WTC11 (cell line): Measurements from ENCODE around the gene INPP4A. TPM values are rescaled to one million over a fixed set of nuclear protein-coding genes. Genes with fewer than 3 reads are reported as not detected.

ENCODE experiments used
- ATAC-seq: fragments of 200-7000 bp; cut with Tn5 transposase; 2 replicates; pipeline ENCODE4 v1.10.0; 2021; ENCODE audit warnings: mild to moderate bottlenecking, moderate library complexity
- CTCF ChIA-PET: fragments of 300-600 bp; sonication (Branson Sonifier 250); formaldehyde crosslinking; loops from one replicate; lab custom pipeline; 2021; ENCODE audit warnings: antibody characterized with exemption; lab: Charles Lee
- POLR2A ChIA-PET: fragments of 350-600 bp; sonication (Branson Sonifier 250); formaldehyde crosslinking; loops from one replicate; lab custom pipeline; 2021; ENCODE audit warnings: antibody characterized with exemption; lab: Charles Lee
- DNase-seq: peaks from one replicate; pipeline ENCODE4 v3.0.0; 2021; ENCODE audit warnings: low spot score
- H3K27ac Mint-ChIP-seq: 2 replicates; pipeline ENCODE4 v1.8.0; 2021; ENCODE audit warnings: mixed read lengths
- H3K27me3 Mint-ChIP-seq: 2 replicates; pipeline ENCODE4 v1.8.0; 2021; ENCODE audit warnings: low read depth, mild to moderate bottlenecking, moderate library complexity, mixed read lengths
- H3K36me3 Mint-ChIP-seq: 2 replicates; pipeline ENCODE4 v1.8.0; 2021; ENCODE audit warnings: mixed read lengths
- H3K4me1 Mint-ChIP-seq: 2 replicates; pipeline ENCODE4 v1.8.0; 2022; ENCODE audit warnings: mixed read lengths
- H3K4me3 Mint-ChIP-seq: 2 replicates; pipeline ENCODE4 v1.8.0; 2021; ENCODE audit warnings: mild to moderate bottlenecking, moderate library complexity, mixed read lengths
- H3K9me3 Mint-ChIP-seq: 2 replicates; pipeline ENCODE4 v1.8.0; 2021; ENCODE audit warnings: mixed read lengths
- CBFB ChIP-seq: sonication (generic); formaldehyde crosslinking; IDR thresholded peaks from 2 replicates; pipeline ENCODE4 v1.8.1; 2022; ENCODE audit warnings: mild to moderate bottlenecking, low read depth, missing genetic modification reagents
- CDX4 ChIP-seq: fragments of 250-450 bp; sonication (Bioruptor Pico); IDR thresholded peaks from 2 replicates; pipeline ENCODE4 v1.9.0; 2021; ENCODE audit warnings: moderate library complexity, mild to moderate bottlenecking, inconsistent platforms, borderline replicate concordance
- CREB1 ChIP-seq: sonication (generic); formaldehyde crosslinking; IDR thresholded peaks from 2 replicates; pipeline ENCODE4 v1.8.0; 2023; ENCODE audit warnings: mild to moderate bottlenecking, missing genetic modification reagents
- CREM ChIP-seq: sonication (generic); formaldehyde crosslinking; IDR thresholded peaks from 2 replicates; pipeline ENCODE4 v1.8.1; 2022; ENCODE audit warnings: mild to moderate bottlenecking, missing genetic modification reagents, moderate library complexity
- CTCF ChIP-seq: fragments of 200-600 bp; IDR thresholded peaks from 2 replicates; pipeline ENCODE4 v1.8.0; 2022; ENCODE audit warnings: antibody characterized with exemption
- ETV6 ChIP-seq: sonication (generic); formaldehyde crosslinking; IDR thresholded peaks from 2 replicates; pipeline ENCODE4 v1.8.1; 2022; ENCODE audit warnings: mild to moderate bottlenecking, missing genetic modification reagents
- GABPB1 ChIP-seq: sonication (generic); formaldehyde crosslinking; IDR thresholded peaks from 2 replicates; pipeline ENCODE4 v1.8.1; 2023; ENCODE audit warnings: mild to moderate bottlenecking, missing genetic modification reagents
- MAX ChIP-seq: sonication (generic); formaldehyde crosslinking; IDR thresholded peaks from 2 replicates; pipeline ENCODE4 v1.8.0; 2022; ENCODE audit warnings: mild to moderate bottlenecking, missing genetic modification reagents
- MYBL2 ChIP-seq: sonication (generic); formaldehyde crosslinking; IDR thresholded peaks from 2 replicates; pipeline ENCODE4 v1.8.1; 2023; ENCODE audit warnings: mild to moderate bottlenecking, moderate library complexity, missing genetic modification reagents
- NFE2L1 ChIP-seq: sonication (generic); formaldehyde crosslinking; IDR thresholded peaks from 2 replicates; pipeline ENCODE4 v1.8.1; 2023; ENCODE audit warnings: missing genetic modification reagents
- NR1H2 ChIP-seq: sonication (generic); formaldehyde crosslinking; IDR thresholded peaks from 2 replicates; pipeline ENCODE4 v1.9.0; 2021; ENCODE audit warnings: mild to moderate bottlenecking, moderate library complexity, missing genetic modification reagents
- NR3C1 ChIP-seq: sonication (generic); formaldehyde crosslinking; conservative IDR thresholded peaks from 2 replicates; pipeline ENCODE4 v1.8.1; 2023; ENCODE audit warnings: low read depth, mild to moderate bottlenecking, missing genetic modification reagents
- RELA ChIP-seq: sonication (generic); formaldehyde crosslinking; IDR thresholded peaks from 2 replicates; pipeline ENCODE4 v1.8.1; 2022; ENCODE audit warnings: missing genetic modification reagents, mild to moderate bottlenecking, borderline replicate concordance
- SMAD3 ChIP-seq: sonication (generic); formaldehyde crosslinking; IDR thresholded peaks from 2 replicates; pipeline ENCODE4 v1.8.0; 2022; ENCODE audit warnings: missing genetic modification reagents, mild to moderate bottlenecking, borderline replicate concordance
- TEAD4 ChIP-seq: sonication (generic); formaldehyde crosslinking; IDR thresholded peaks from 2 replicates; pipeline ENCODE4 v1.8.0; 2022; ENCODE audit warnings: mild to moderate bottlenecking, missing genetic modification reagents
- ZBTB43 ChIP-seq: sonication (generic); formaldehyde crosslinking; IDR thresholded peaks from 2 replicates; pipeline ENCODE4 v1.8.1; 2023; ENCODE audit warnings: mild to moderate bottlenecking, missing genetic modification reagents
- ZNF423 ChIP-seq: fragments of 250-450 bp; sonication (Bioruptor Pico); IDR thresholded peaks from 2 replicates; pipeline ENCODE4 v2.1.2; 2022; ENCODE audit warnings: mild to moderate bottlenecking, moderate library complexity
- ZNF532 ChIP-seq: fragments of 250-450 bp; sonication (Bioruptor Pico); IDR thresholded peaks from 2 replicates; pipeline ENCODE4 v1.9.0; 2021; ENCODE audit warnings: mild to moderate bottlenecking, borderline replicate concordance
- total RNA-seq: library from RNA; stranded (reverse); gene quantifications from 3 replicates; pipeline ENCODE4 v1.2.3, GENCODE V29; 2021

Gene INPP4A
- total RNA-seq, 1 experiment from 2014 or later, result 38.3 TPM

- CTCF ChIA-PET, result interaction anchor here (0.7 to 1.4 kb wide), 3 partner anchors 15 to 96 kb away, joined by 3 to 4 read pairs (median 3); no protein-coding TSS in a partner anchor
- no peak for DNase-seq
- no peaks in the 10 kb centered on the region for H3K9me3 Mint-ChIP-seq
Observed at GRCh38 chr2:98583816-98584618, 139.4 kb downstream of the INPP4A start.

GRCh38 chr2:98585386-98585785 lies 140.7 kb downstream of the INPP4A start:
- ChIA-PET CTCF (interaction anchor here (0.6 to 1.6 kb wide), 3 partner anchors 16 to 96 kb away, joined by 3 to 5 read pairs (median 4); no protein-coding TSS in a partner anchor), POLR2A (no interaction called here)
- Mint-ChIP-seq H3K27ac (no peak overlapping the region), H3K27me3 (no peaks in the 10 kb centered on the region), H3K4me1 (no peaks in the 10 kb centered on the region), H3K4me3 (no peak overlapping the region), H3K36me3 (peaks cover 9% of the 10 kb centered on the region; the same call in 1 of the 2 replicates), H3K9me3 (no peaks in the 10 kb centered on the region)
- ATAC-seq (no peak), DNase-seq (no peak)
- TF ChIP-seq CBFB (no peak), NR3C1 (CRISPR knock-in tag) (no peak), CREB1 (CRISPR knock-in tag) (no peak), CTCF (no peak), ETV6 (no peak), SMAD3 (CRISPR knock-in tag) (no peak), MYBL2 (no peak), MAX (no peak), NFE2L1 (CRISPR knock-in tag) (no peak), CDX4 (no peak), TEAD4 (CRISPR knock-in tag) (no peak), CREM (CRISPR knock-in tag) (no peak), ZNF423 (CRISPR knock-in tag) (no peak), ZNF532 (CRISPR knock-in tag) (no peak), NR1H2 (no peak), RELA (CRISPR knock-in tag) (no peak)

More at GRCh38 chr2:98583816-98584618, 139.4 kb downstream of the INPP4A start:
- POLR2A ChIA-PET, result no interaction called here
- Mint-ChIP-seq H3K36me3 (peaks cover 9% of the 10 kb centered on the region; the same call in 1 of the 2 replicates), H3K4me3 (no peak overlapping the region), H3K27ac (no peak overlapping the region), H3K4me1 (no peaks in the 10 kb centered on the region), H3K27me3 (no peaks in the 10 kb centered on the region)
- no peak for TF ChIP-seq ZBTB43 (CRISPR knock-in tag)
- TF ChIP-seq GABPB1 (CRISPR knock-in tag), result 0 out of 2 replicates have a peak, but pooled peaks have one; percentile 43
- ATAC-seq, result no peak
